Activated CD4-positive, alpha-beta T cell treated with anti-CD3 and anti-CD28 coated beads, Interleukin-2, amount 50 U/mL, for 4 hours (primary cell): ENCODE results near the gene MAP3K1.

Source experiments
- DNase-seq, 2 experiments: peaks; one replicate each; pipeline ENCODE4 v3.0.0-alpha.2; 2020

The MAP3K1 gene

DNA sequence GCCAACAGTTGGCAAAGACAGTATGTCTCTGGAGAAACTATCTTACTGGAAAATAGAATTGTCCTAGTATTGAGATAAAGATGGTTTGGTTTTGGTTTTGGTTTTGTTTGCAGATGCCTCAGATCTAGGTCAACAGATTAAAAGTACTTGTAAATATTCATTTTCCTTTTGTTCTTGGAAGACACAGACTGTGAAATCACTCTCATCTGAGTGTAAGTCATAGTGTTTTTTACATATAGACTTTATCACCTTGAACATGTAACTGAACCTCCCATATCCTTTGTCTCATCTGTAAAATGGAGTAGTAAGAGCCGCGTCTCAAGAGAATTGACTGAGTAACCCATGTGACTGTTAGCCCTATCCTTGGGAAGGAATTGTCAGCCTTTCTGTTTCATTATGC, 34.3 kb downstream of the MAP3K1 start:
- no peak for DNase-seq

DNA sequence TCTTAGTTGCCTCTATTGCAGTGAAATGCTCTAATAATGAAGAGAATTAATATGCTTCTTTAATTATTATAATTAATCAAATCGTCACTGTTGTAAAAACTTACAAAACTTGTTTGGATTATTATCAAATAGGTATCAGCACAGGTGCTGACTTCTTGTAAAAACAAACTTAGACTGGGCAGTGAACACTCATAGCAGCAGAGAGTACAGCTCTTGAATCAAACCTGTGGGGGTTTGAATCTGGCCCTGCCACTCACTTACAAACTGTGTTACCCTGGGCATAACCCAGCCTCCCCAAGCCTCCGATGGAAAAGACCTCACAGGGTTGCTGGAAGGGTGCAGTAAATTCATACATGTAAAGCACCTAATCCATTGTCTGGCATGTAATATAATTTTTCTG, 35.1 kb downstream of the MAP3K1 start:
- DNase-seq = no peak

DNA sequence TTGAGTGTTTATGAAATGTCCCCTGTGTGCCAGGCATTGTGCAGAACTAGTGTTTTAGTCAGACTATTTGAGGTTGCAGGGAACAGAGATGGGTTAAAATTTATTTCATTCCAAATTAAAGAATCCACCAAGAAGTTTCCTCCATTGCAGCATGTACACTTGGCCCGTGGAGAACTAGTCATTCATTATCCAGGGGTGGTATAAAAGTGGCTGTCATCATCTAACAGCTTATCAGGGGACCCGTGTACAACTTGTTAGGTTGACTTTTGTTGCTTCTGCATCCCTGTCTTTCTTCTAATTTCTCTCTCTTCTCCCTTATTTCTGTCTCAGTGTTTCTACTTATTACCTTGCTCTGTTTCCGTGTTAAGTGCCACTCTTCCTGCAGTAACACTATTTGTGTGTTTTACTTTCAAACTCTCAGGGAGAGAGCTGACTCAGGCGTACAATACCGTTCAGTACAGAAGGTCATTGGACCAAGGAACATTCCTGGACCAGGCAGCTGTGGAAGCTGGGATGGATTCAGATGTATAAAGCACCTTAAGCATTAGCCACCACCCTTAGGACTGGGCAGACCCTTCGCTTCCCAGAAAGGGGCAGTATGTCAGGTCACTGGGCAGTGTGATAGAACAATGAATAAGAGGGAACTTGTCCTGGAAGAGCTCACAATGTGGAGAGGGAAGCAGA, 36.1 kb downstream of the MAP3K1 start:
- no peak for DNase-seq

GRCh38 chr5:56852228-56853000, 37.1 kb downstream of the MAP3K1 start:
- DNase-seq = no peak

DNA sequence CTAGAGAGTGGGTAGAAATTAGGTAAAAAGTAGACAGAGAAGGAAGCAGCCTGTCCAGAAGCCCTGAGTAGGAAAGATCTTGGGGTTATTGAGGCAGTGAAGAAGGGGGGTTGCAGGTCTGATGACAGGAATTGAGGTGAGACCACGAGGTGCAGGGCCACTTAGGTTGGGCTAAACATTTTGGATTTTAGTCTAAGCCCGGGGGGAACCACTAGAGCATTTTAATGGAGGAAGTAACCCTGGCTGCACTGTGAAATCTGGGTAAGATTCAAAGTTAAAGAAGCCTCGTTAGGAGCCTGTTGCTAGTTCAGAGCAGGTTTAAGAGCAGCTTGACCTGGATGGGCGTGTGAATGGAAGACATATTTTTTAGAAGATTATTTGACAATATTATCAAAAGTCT, 38.3 kb downstream of the MAP3K1 start:
- DNase-seq = no peak

GRCh38 chr5:56854920-56855319, 39.6 kb downstream of the MAP3K1 start:
- DNase-seq = no peak

GRCh38 chr5:56856541-56857178, 41.3 kb downstream of the MAP3K1 start:
- no peak for DNase-seq

- DNase-seq = no peak
These were observed 43.6 kb downstream of the MAP3K1 start for GRCh38 chr5:56858777-56859442.

GRCh38 chr5:56861893-56862485, 46.6 kb downstream of the MAP3K1 start:
- DNase-seq = no peak

DNA sequence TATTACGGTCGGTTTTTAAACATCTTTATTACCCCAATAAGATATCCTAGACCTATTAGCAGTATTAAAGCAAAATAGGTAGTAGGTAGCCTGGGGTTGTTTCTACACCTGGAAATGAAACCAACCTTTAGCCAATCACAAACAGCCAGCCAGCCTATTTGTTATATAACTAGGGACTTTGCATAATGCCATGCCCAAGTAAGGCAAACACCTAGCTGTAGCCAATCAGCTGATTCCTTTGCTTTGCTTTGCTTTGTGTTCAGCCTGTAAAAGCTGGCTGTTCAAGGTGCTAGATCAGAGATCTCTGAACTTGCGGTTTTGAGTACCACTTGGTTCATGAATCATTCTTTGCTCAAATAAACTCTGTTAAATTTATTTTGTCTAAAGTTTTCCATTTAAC, 47.6 kb downstream of the MAP3K1 start:
- no peak for DNase-seq

GRCh38 chr5:56871777-56872176, 56.4 kb downstream of the MAP3K1 start:
- DNase-seq = no peak

GRCh38 chr5:56873056-56873455, 57.7 kb downstream of the MAP3K1 start:
- no peak for DNase-seq

GRCh38 chr5:56876327-56876726, 61.0 kb downstream of the MAP3K1 start:
- no peak for DNase-seq

- DNase-seq = no peak
These were observed 66.2 kb downstream of the MAP3K1 start for GRCh38 chr5:56881571-56881970.

- no peak for DNase-seq
These were observed 78.1 kb downstream of the MAP3K1 start for GRCh38 chr5:56893251-56893951.

GRCh38 chr5:56896763-56897162, 81.4 kb downstream of the MAP3K1 start:
- no peak for DNase-seq

- no peak for DNase-seq
These were observed 82.9 kb downstream of the MAP3K1 start for GRCh38 chr5:56898213-56898612.

GRCh38 chr5:56900395-56900794, 85.0 kb downstream of the MAP3K1 start:
- DNase-seq = no peak

GRCh38 chr5:56900858-56901578, 85.7 kb downstream of the MAP3K1 start:
- peak in 1 of 2 experiments; percentile 3 for DNase-seq

DNA sequence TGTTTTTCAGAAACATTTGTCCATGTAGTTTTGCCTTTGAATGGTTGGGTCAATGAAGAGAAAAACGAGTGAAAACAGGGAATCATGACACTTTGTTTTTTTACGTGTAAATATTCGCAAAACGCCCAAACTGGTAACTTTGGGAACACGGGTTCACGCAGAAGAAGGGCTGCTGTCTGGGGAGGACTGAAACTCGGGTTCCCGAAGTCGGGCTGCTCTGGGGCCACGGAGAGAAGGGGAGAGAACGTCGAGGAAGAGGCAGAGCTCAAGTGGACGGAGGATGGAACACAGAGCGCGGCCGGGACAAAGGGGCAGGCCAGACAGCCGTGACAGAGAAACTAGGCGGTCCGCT, 93.6 kb downstream of the MAP3K1 start:
- DNase-seq = peak in 1 of 2 experiments; percentile 10

DNA sequence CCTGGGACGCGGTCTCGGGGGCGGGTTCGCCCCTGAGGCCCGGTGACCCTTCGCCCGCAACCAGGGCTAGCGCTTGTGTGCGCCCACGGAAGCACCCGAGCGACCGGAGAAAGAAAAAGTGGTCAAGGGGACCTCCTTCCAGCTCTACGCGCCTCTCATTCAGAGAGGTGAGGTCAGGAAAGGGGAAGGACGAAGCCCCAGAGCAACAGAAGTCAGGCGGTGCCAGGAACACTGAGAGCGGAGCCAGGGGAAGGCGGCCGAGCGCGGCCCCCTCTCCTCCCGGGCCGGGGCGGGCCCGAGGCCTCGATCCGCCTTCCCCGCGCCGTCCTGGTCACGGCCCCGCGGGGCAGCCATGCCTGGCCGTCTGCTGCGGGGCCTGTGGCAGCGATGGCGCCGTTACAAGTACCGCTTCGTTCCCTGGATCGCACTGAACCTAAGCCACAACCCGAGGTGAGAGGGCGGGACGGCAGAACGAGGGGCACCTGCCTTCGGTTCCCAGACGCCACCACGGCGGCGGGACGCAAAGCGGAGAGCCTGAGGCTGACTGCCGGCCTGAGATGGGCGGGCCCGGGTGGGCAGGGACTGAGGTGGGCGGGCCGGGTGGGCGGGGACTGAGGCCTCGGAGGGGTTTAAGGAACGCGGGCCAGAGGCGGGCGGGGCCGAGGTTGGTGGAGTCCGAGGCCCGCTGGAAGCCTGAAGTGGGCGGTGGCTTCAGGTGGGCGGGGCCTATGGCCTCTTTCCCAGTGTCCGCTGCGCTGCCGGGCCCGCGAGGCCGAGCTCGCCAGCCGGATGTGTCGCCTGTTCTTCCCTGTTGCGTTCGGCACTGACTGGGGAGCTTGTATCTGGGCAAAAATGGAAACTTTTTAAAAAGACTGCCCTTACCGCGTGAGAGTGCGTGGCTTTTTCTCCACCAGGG, 94.2 kb downstream of the MAP3K1 start, which contains the start of gene SETD9:
TSS of gene SETD9 (plus strand) at position 303 of the 916 bp plus-strand sequence. CDS start at position 353, 50 bp downstream.
- DNase-seq = peak; percentile 72 to 77
